Panc1 (cell line): ENCODE measurements around the gene INTS6. TPM values are rescaled to one million over a fixed set of nuclear protein-coding genes. Genes with fewer than 3 reads are reported as not detected.

Source experiments
- ATAC-seq: fragments of 200-7000 bp; cut with Tn5 transposase; 2 replicates; pipeline ENCODE4 v1.9.1; 2020; ENCODE audit warnings: mild to moderate bottlenecking, moderate library complexity
- BruUV-seq: library from RNA; stranded (reverse); fragments of 400-500 nt; replicated peaks from 2 replicates; lab custom pipeline; 2021; lab: Mats Ljungman, UMichigan
- CTCF ChIA-PET: fragments of 300-600 bp; sonication (Branson Sonifier 250); formaldehyde crosslinking; loops from one replicate; lab custom pipeline; 2022; ENCODE audit warnings: antibody characterized with exemption; lab: Charles Lee
- POLR2A ChIA-PET: fragments of 300-600 bp; sonication (Branson Sonifier 250); formaldehyde crosslinking; loops from one replicate; lab custom pipeline; 2022; ENCODE audit warnings: antibody characterized with exemption; lab: Charles Lee
- DNase-seq: peaks from one replicate; pipeline ENCODE4 v3.0.0-alpha.2; 2010; ENCODE audit warnings: low read depth, low spot score
- H3K27ac ChIP-seq: 2 replicates; pipeline ENCODE4 v1.5.1; 2011; ENCODE audit warnings: mild to moderate bottlenecking, low read length, inconsistent platforms
- H3K27me3 ChIP-seq: fragments of 200-500 bp; sonication (Bioruptor generic); 2 replicates; pipeline ENCODE4 v1.6.0; 2014; ENCODE audit warnings: low read length, inconsistent platforms; ENCODE audit not compliant: control insufficient read depth, insufficient read depth
- H3K36me3 ChIP-seq: fragments of 200-500 bp; sonication (Bioruptor generic); 2 replicates; pipeline ENCODE4 v1.5.1; 2014; ENCODE audit warnings: inconsistent platforms, mild to moderate bottlenecking, low read length, moderate library complexity; ENCODE audit not compliant: control insufficient read depth, insufficient read depth
- H3K4me1 ChIP-seq: 2 replicates; pipeline ENCODE4 v1.5.1; 2011; ENCODE audit warnings: inconsistent platforms, mild to moderate bottlenecking, low read length, moderate library complexity; ENCODE audit not compliant: control insufficient read depth, insufficient read depth
- H3K4me3 ChIP-seq, 2 experiments: 2 replicates each; pipeline ENCODE4 v1.5.1; 2011 to 2012; ENCODE audit warnings: low read depth in 2 of 2, low read length in 2 of 2, mild to moderate bottlenecking in 2 of 2, inconsistent platforms in 1 of 2, moderate library complexity in 1 of 2
- H3K9me3 ChIP-seq: fragments of 200-500 bp; sonication (Bioruptor generic); 2 replicates; pipeline ENCODE4 v1.5.1; 2014; ENCODE audit warnings: low read depth, mild to moderate bottlenecking, inconsistent platforms, low read length, moderate library complexity; ENCODE audit not compliant: control insufficient read depth, insufficient read depth
- POLR2AphosphoS5 ChIP-seq: IDR thresholded peaks from 2 replicates; pipeline ENCODE4 v1.6.1; 2012; ENCODE audit warnings: mild to moderate bottlenecking, low read depth, low read length, moderate library complexity
- SIN3A ChIP-seq: IDR thresholded peaks from 2 replicates; pipeline ENCODE4 v1.6.1; 2012; ENCODE audit warnings: low read depth, mild to moderate bottlenecking, low read length, moderate library complexity, borderline replicate concordance; ENCODE audit not compliant: insufficient read depth
- TCF7L2 ChIP-seq: IDR thresholded peaks from 2 replicates; pipeline ENCODE4 v1.6.1; 2011; ENCODE audit warnings: mild to moderate bottlenecking, low read depth, low read length, inconsistent platforms
- in situ Hi-C: cut with HindIII; loops from 2 replicates; pipeline ENCODE4 v1.10.0; 2016; ENCODE audit warnings: low sequenced_read_pairs, low pct_unique_long_range_greater_than_20kb
- intact Hi-C: fragments of 100-400 bp; cut with micrococcal nuclease; formaldehyde crosslinking; loops from one replicate; pipeline ENCODE4 v1.10.0; 2022; ENCODE audit not compliant: unreplicated experiment
- total RNA-seq: library from RNA; stranded (reverse); gene quantifications from one replicate; pipeline ENCODE4 v1.2.1, GENCODE V29; 2021; ENCODE audit not compliant: unreplicated experiment
- TF ChIP-seq, protein P1 (sequence below), 2 experiments: IDR thresholded peaks; 2 replicates each; pipeline ENCODE4 v1.6.1; 2011 to 2012; ENCODE audit warnings: low read depth in 2 of 2, control low read depth in 1 of 2, low read length in 1 of 2, mild to moderate bottlenecking in 1 of 2, moderate library complexity in 1 of 2; ENCODE audit not compliant: insufficient read depth in 1 of 2
- TF ChIP-seq, protein P2 (sequence below): fragments of 450-650 bp; IDR thresholded peaks from 2 replicates; pipeline ENCODE4 v1.5.1; 2017; ENCODE audit warnings: mild to moderate bottlenecking

Gene INTS6
- total RNA-seq, 1 experiment from 2014 or later = 33.2 TPM

DNA sequence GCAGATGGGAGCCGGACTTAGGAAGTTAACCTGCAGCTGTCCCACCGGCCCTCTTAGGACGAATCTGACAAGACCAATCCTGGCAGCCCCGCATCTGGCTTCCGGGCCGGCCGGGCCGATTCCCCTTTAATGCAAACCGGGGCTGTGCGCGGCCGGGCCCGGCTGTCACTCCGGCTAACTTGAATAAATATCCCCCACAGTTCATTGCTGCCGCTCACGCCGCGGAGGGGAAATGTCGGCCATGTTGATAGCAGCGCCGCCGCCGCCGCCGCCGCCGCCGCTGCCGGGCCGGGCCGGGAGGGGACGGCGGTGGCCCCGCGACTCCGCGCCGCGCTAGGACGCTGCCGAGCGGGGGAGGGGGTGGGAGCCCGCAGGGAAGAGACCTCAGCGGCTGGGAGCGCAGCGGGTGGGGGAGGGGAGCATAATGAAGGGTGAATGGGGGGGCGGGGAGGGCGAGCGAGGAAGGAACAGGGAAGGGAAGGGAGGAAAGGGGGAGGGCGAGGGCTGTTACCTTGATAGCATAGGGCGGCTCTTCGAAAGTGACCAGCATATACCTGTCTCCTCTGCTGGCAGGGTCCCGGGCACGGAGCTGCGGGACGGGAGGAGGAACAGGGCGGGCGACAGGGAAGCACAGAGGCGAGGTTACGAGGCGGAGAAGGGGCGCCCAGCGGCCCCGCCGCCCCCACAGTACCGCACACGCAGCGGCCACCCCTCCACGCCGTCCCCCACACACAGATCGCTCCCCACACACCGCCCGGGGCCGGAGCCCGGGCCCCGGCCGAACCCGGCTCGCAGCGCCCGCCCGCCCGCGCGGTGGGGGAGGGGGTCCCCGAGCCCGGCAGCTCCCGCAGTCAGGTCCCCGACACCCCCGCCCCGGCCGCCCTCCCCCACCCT is 1.1 kb downstream of the INTS6 start:
- H3K27me3 ChIP-seq = no peaks in the 10 kb centered on the region
- intact Hi-C loops = no loop called here
- no peaks in the 10 kb centered on the region for H3K9me3 ChIP-seq
- H3K4me3 ChIP-seq = peak overlapping the region; percentile 73 to 76
- peaks cover 4% of the 10 kb centered on the region; the same call in 1 of the 2 replicates for H3K4me1 ChIP-seq
- H3K36me3 ChIP-seq = peaks cover 36% of the 10 kb centered on the region
- BruUV-seq = no TSS peak
- DNase-seq (no peak), ATAC-seq (peak; percentile 37)
- CTCF ChIA-PET = interaction anchor here (0.7 kb wide), 1 partner anchor 343 kb away, joined by 3 read pairs; no protein-coding TSS in a partner anchor
- TF ChIP-seq SIN3A (no peak), POLR2AphosphoS5 (no peak), TCF7L2 (no peak)
- TF ChIP-seq, protein P1, sequence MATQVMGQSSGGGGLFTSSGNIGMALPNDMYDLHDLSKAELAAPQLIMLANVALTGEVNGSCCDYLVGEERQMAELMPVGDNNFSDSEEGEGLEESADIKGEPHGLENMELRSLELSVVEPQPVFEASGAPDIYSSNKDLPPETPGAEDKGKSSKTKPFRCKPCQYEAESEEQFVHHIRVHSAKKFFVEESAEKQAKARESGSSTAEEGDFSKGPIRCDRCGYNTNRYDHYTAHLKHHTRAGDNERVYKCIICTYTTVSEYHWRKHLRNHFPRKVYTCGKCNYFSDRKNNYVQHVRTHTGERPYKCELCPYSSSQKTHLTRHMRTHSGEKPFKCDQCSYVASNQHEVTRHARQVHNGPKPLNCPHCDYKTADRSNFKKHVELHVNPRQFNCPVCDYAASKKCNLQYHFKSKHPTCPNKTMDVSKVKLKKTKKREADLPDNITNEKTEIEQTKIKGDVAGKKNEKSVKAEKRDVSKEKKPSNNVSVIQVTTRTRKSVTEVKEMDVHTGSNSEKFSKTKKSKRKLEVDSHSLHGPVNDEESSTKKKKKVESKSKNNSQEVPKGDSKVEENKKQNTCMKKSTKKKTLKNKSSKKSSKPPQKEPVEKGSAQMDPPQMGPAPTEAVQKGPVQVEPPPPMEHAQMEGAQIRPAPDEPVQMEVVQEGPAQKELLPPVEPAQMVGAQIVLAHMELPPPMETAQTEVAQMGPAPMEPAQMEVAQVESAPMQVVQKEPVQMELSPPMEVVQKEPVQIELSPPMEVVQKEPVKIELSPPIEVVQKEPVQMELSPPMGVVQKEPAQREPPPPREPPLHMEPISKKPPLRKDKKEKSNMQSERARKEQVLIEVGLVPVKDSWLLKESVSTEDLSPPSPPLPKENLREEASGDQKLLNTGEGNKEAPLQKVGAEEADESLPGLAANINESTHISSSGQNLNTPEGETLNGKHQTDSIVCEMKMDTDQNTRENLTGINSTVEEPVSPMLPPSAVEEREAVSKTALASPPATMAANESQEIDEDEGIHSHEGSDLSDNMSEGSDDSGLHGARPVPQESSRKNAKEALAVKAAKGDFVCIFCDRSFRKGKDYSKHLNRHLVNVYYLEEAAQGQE (IDR thresholded peaks at IDR 0.05; ENCODE audit: insufficient read depth in 1 of 2, low read depth in 2 of 2, low read length in 1 of 2) = no peak
- TF ChIP-seq, protein P2, sequence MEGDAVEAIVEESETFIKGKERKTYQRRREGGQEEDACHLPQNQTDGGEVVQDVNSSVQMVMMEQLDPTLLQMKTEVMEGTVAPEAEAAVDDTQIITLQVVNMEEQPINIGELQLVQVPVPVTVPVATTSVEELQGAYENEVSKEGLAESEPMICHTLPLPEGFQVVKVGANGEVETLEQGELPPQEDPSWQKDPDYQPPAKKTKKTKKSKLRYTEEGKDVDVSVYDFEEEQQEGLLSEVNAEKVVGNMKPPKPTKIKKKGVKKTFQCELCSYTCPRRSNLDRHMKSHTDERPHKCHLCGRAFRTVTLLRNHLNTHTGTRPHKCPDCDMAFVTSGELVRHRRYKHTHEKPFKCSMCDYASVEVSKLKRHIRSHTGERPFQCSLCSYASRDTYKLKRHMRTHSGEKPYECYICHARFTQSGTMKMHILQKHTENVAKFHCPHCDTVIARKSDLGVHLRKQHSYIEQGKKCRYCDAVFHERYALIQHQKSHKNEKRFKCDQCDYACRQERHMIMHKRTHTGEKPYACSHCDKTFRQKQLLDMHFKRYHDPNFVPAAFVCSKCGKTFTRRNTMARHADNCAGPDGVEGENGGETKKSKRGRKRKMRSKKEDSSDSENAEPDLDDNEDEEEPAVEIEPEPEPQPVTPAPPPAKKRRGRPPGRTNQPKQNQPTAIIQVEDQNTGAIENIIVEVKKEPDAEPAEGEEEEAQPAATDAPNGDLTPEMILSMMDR = no peak
- POLR2A ChIA-PET = no interaction called here
- H3K27ac ChIP-seq = peak overlapping the region; percentile 78
- in situ Hi-C loops = no loop called here

DNA sequence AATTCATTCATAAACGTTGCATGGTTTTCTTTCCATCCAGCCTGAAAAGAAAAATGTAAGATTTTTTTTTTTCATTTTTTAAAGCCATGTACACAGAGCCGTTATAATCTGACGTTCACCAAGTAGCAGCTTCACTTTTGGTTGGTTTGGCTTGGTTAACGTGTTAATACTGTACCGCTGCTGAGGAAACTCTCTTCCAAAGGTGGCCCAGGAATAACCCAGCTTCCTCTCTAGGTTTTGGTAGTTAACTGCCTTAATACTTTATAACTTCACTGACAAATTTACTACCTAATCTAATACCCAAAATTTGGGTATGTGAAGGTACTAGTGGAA is 1.7 kb downstream of the INTS6 start:
- ATAC-seq = no peak
- BruUV-seq = no TSS peak
- H3K4me3 ChIP-seq = peak overlapping the region; percentile 65 to 76
- peaks cover 36% of the 10 kb centered on the region for H3K36me3 ChIP-seq
- no peaks in the 10 kb centered on the region for H3K9me3 ChIP-seq
- no peaks in the 10 kb centered on the region for H3K27me3 ChIP-seq
- intact Hi-C loops = no loop called here
- TF ChIP-seq, protein P1 (IDR thresholded peaks at IDR 0.05; ENCODE audit: insufficient read depth in 1 of 2, low read depth in 2 of 2, low read length in 1 of 2) = no peak
- TF ChIP-seq, protein P2 = no peak
- TF ChIP-seq SIN3A = no peak
- peaks cover 4% of the 10 kb centered on the region; the same call in 1 of the 2 replicates for H3K4me1 ChIP-seq
- peak overlapping the region; percentile 78 for H3K27ac ChIP-seq
- CTCF ChIA-PET = interaction anchor here (0.7 kb wide), 1 partner anchor 344 kb away, joined by 3 read pairs; no protein-coding TSS in a partner anchor
- DNase-seq = no peak
- in situ Hi-C loops = no loop called here
- POLR2A ChIA-PET = no interaction called here
